ENCODE measurements around the gene SEMA4G. TPM values are rescaled to one million over a fixed set of nuclear protein-coding genes. Genes with fewer than 3 reads are reported as not detected.

Gene SEMA4G
- total and polyA plus RNA-seq, 2 of the 13 experiments (the other 11 are each of a cell fraction or from before 2014, with no cell fraction given), result 46.2 to 207 TPM

- TF ChIP-seq ATRX (CRISPR knock-in tag; IDR thresholded peaks at IDR 0.05; ENCODE audit: borderline replicate concordance), result no peak
- TF ChIP-seq ZNF207 (IDR thresholded peaks at IDR 0.05; ENCODE audit: borderline replicate concordance), result no peak
- peak; percentile 87 for TF ChIP-seq FOXC1 (CRISPR knock-in tag; IDR thresholded peaks at IDR 0.05; ENCODE audit: borderline replicate concordance)
- no peak for TF ChIP-seq ZFP90 (CRISPR knock-in tag; IDR thresholded peaks at IDR 0.05; ENCODE audit: borderline replicate concordance)
- peak; percentile 49 to 53; a peak in 3 of 4 replicates for TF ChIP-seq HMGXB4 (CRISPR knock-in tag; IDR thresholded peaks at IDR 0.05; ENCODE audit: borderline replicate concordance in 1 of 2, low read depth in 1 of 2)
- TF ChIP-seq NPAS2 (CRISPR knock-in tag; IDR thresholded peaks at IDR 0.05; ENCODE audit: borderline replicate concordance), result no peak
- peak; percentile 36; the same call in 1 of the 2 replicates for TF ChIP-seq HMGXB3 (CRISPR knock-in tag; IDR thresholded peaks at IDR 0.05; ENCODE audit: borderline replicate concordance)
- TF ChIP-seq ZNF468 (CRISPR knock-in tag; IDR thresholded peaks at IDR 0.05), result peak; percentile 69; the same call in 1 of the 2 replicates
- TF ChIP-seq ZFP36 (IDR thresholded peaks at IDR 0.05; ENCODE audit: borderline replicate concordance, low read depth, low read length, partially characterized antibody), result no peak
- TF ChIP-seq IKZF4 (CRISPR knock-in tag; IDR thresholded peaks at IDR 0.05; ENCODE audit: borderline replicate concordance, low read depth, not compliant biosample characterization), result peak; percentile 84
- peak; percentile 12; the same call in 1 of the 2 replicates for TF ChIP-seq ZNF790 (CRISPR knock-in tag; IDR thresholded peaks at IDR 0.05; ENCODE audit: borderline replicate concordance)
These were observed 17.8 kb downstream of the SEMA4G start, which contains the start of the genes MRPL43 and TWNK (continued) for GRCh38 chr10:100986952-100987684.
